ENCODE data around the gene DDI2. TPM values are rescaled to one million over a fixed set of nuclear protein-coding genes. Genes with fewer than 3 reads are reported as not detected.
"Not testable (repeated sequence)": the region's sequence is repeated elsewhere in the genome, so short reads cannot be mapped to it uniquely, and the experiment has no call there.

DDI2 gene
- total and polyA plus RNA-seq, 2 donors (not counting 3 experiments of a cell fraction or from before 2014, with no cell fraction given) = 5.4 to 35.2 TPM

- TF ChIP-seq CTCF (IDR thresholded peaks at IDR 0.05; ENCODE audit: extremely low read depth in 1 of 2, insufficient read depth in 1 of 2, low read depth in 1 of 2, low read length in 2 of 2) (no peak), JUN (IDR thresholded peaks at IDR 0.05; ENCODE audit: borderline replicate concordance, insufficient read depth, insufficient read length, low read depth) (no peak), FOS (IDR thresholded peaks at IDR 0.05; ENCODE audit: borderline replicate concordance, insufficient read depth, low read length) (no peak), POLR2A (IDR thresholded peaks at IDR 0.05; ENCODE audit: low read depth, low read length) (peak; percentile 83), MAX (IDR thresholded peaks at IDR 0.05; ENCODE audit: insufficient read depth, insufficient read length) (peak; percentile 100), GATA2 (IDR thresholded peaks at IDR 0.05; ENCODE audit: insufficient read depth, insufficient read length, low read depth, low read length) (no peak), EZH2 (IDR thresholded peaks at IDR 0.05; ENCODE audit: borderline replicate concordance, low read depth, low read length, severe bottlenecking) (no peak), MYC (IDR thresholded peaks at IDR 0.05; ENCODE audit: low read depth, low read length) (no peak), POLR2AphosphoS5 (IDR thresholded peaks at IDR 0.05; ENCODE audit: insufficient read depth, low read depth, low read length) (peak; percentile 73)
- Histone ChIP-seq H3K9ac (replicated peaks; ENCODE audit: extremely low read depth, insufficient read depth, low read length) (peak overlapping the region; percentile 2), H3K79me2 (ENCODE audit: control insufficient read depth, insufficient read depth, low read length) (no peaks in the 10 kb centered on the region), H3K4me1 (ENCODE audit: control insufficient read depth, extremely low read depth, insufficient read depth, low read length) (peaks cover 8% of the 10 kb centered on the region), H4K20me1 (replicated peaks; ENCODE audit: control insufficient read depth, extremely low read depth, insufficient read depth, low read length) (no peaks in the 10 kb centered on the region), H3K9me1 (replicated peaks; ENCODE audit: control insufficient read depth, extremely low read depth, insufficient read depth, low read length) (no peaks in the 10 kb centered on the region), H3K27me3 (ENCODE audit: control insufficient read depth in 2 of 2, insufficient read depth in 2 of 2, low read length in 2 of 2) (peaks cover 2% of the 10 kb centered on the region in 2 experiments), H2AFZ (ENCODE audit: low read depth, low read length) (peak overlapping the region; percentile 90), H3K9me3 (replicated peaks; ENCODE audit: control insufficient read depth, insufficient read depth, low read length) (no peaks in the 10 kb centered on the region), H3K4me2 (ENCODE audit: insufficient read depth, low read length) (peak overlapping the region; percentile 64), H3K4me3 (replicated peaks in 1 of 3; ENCODE audit: insufficient read depth in 1 of 3, low read depth in 1 of 3, low read length in 3 of 3) (peak overlapping the region; percentile 34 to 54 (median 54)), H3K27ac (ENCODE audit: insufficient read depth, low read depth, low read length) (no peak overlapping the region), H3K36me3 (ENCODE audit: control insufficient read depth in 2 of 2, extremely low read depth in 1 of 2, insufficient read depth in 2 of 2, low read length in 2 of 2) (no peaks in the 10 kb centered on the region)
- dilution Hi-C loops (cut with MboI; ENCODE audit: extremely low pct_ligation_motif_present, low sequenced_read_pairs) (no loop called here), intact Hi-C loops (cut with micrococcal nuclease) (loop anchor here (1.0 kb wide), 2 partner anchors 14 to 77 kb away; partner anchors contain the start of genes DDI2 and DNAJC16)
- FAIRE-seq = peak; percentile 98
- DNase-seq (ENCODE audit: low read depth, low spot score) = peak; percentile 95
- CTCF ChIA-PET = interaction anchor here (0.7 to 1.5 kb wide), 7 partner anchors 9 to 19 kb away, joined by 3 to 7 read pairs (median 4); no protein-coding TSS in a partner anchor
- POLR2A ChIA-PET = no interaction called here
- BruUV-seq (replicated peaks) = no TSS peak
Observed at GRCh38 chr1:15603050-15603965, 13.9 kb upstream of the DDI2 start.

DNA sequence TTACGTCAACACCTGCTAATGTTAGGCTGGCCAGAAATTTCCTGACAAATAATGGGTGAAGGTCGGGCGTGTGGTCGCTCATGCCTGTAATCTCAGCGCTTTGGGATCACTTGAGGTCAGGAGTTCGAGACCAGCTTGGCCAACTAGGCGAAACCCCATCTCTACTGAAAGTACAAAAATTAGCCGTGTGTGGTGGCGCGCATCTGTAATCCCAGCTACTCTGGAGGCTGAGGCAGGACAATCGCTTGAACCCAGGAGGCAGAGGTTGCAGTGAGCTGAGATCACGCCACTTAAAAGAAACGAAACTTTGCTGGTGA is 13.3 kb upstream of the DDI2 start:
- POLR2A ChIA-PET; H3K36me3 ChIP-seq (ENCODE audit: control insufficient read depth in 2 of 2, extremely low read depth in 1 of 2, insufficient read depth in 2 of 2, low read length in 2 of 2); H3K9me3 ChIP-seq (replicated peaks; ENCODE audit: control insufficient read depth, insufficient read depth, low read length); H3K27me3 ChIP-seq (ENCODE audit: control insufficient read depth in 2 of 2, insufficient read depth in 2 of 2, low read length in 2 of 2); DNase-seq (ENCODE audit: low read depth, low spot score); H3K79me2 ChIP-seq (ENCODE audit: control insufficient read depth, insufficient read depth, low read length); FAIRE-seq; H3K4me3 ChIP-seq (replicated peaks in 1 of 3; ENCODE audit: insufficient read depth in 1 of 3, low read depth in 1 of 3, low read length in 3 of 3); H4K20me1 ChIP-seq (replicated peaks; ENCODE audit: control insufficient read depth, extremely low read depth, insufficient read depth, low read length); H3K9ac ChIP-seq (replicated peaks; ENCODE audit: extremely low read depth, insufficient read depth, low read length); BruUV-seq (replicated peaks); H3K4me1 ChIP-seq (ENCODE audit: control insufficient read depth, extremely low read depth, insufficient read depth, low read length); H3K27ac ChIP-seq (ENCODE audit: insufficient read depth, low read depth, low read length); dilution Hi-C loops (cut with MboI; ENCODE audit: extremely low pct_ligation_motif_present, low sequenced_read_pairs); H3K9me1 ChIP-seq (replicated peaks; ENCODE audit: control insufficient read depth, extremely low read depth, insufficient read depth, low read length): not testable (repeated sequence)
- CTCF ChIA-PET = interaction anchor here (1.0 to 1.5 kb wide), 5 partner anchors 8 to 20 kb away, joined by 3 to 7 read pairs (median 4); no protein-coding TSS in a partner anchor
- intact Hi-C loops (cut with micrococcal nuclease) = loop anchor here (1.0 kb wide), 2 partner anchors 13 to 78 kb away; partner anchors contain the start of genes DDI2 and DNAJC16
- Histone ChIP-seq H2AFZ (ENCODE audit: low read depth, low read length) (peak overlapping the region; percentile 90), H3K4me2 (ENCODE audit: insufficient read depth, low read length) (peak overlapping the region; percentile 16)
